GM12874 (cell line): ENCODE data around the gene ORC5.
A peak's percentile ranks its signal among the peaks of the same experiment; 100 is the strongest.

ENCODE experiments used
- CTCF ChIP-seq: IDR thresholded peaks from 2 replicates; pipeline ENCODE4 v1.5.1; 2011; ENCODE audit warnings: low read depth, mild to moderate bottlenecking, control low read depth, low read length, moderate library complexity; ENCODE audit not compliant: insufficient read depth

ORC5 gene

DNA sequence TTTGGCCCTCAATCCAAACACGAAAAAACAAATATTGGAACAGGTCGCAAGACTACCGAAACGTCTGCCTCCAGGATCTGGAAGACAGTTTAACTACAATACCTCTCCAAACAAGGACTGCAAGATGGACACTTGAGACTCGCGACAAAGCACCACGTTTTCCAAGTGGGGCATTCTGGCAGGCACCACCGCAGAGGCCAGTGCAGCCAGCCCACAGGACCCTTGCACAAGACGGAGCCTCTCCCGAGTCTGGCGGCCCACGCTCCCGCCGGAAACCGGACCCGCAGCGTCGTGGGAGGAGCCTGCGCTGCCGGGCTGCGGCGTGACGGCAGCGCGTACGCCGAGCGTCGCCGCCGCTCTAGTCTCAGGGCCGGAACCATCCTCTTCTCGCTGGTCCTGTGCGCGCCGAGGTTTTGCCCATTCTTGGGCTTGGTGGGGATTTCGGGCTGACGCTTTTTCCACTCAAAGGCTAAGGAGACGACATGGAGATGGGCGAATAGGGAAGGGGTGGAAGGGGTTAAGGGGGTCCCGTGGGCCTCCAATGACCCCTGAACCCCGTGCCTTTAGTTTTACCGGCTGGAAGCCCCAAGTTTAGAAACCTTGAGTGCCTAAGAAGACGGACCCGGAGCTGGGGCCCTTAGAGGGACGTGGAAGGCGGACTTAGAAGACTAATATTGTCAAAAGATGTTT, at the start of gene ORC5:
Gene ORC5, minus strand, starts transcription at position 283 of the 690 bp plus-strand sequence. Its CDS starts 109 bp downstream, at position 174.
- TF ChIP-seq CTCF, result no peak

GRCh38 chr7:104255616-104256015, 47.8 kb upstream of the ORC5 start:
- no peak for TF ChIP-seq CTCF

DNA sequence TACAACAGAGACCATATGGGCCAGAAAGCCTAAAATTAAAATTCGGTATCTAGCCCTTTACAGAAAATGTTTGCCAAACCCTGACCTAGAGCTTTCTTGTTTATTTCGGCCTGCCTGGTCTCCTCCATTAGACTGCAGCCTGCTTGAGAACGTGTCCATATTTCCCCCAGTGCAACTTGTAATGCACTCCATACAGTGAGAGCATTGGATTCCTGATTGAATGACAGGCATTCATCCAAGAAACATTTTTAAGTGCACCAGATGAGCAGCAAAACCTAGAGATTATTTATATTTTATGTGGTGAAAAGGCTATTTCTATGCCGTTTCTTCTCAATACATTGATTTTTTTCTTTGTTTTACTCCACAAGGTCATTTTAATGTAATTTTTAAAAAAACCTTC, 47.4 kb upstream of the ORC5 start:
- no peak for TF ChIP-seq CTCF

DNA sequence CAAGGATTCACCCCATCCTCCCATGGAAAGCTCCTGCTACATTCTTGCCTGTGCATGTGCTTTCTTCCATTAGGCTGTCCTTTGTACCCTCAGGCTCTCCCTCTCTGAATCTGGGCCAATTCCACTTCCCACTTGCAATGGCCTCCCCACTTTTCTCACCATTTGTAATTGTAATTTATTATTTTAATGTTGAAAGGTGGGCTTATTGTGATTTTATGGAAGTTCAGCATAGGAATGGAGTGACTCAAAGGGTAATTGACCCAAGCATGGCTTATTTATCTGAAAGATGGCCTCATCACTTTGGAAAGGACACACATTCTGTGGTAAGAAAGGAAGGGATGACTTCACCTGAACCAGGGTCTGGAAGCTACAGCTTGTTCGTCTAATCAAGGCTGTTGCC, 46.9 kb upstream of the ORC5 start:
- TF ChIP-seq CTCF, result no peak

DNA sequence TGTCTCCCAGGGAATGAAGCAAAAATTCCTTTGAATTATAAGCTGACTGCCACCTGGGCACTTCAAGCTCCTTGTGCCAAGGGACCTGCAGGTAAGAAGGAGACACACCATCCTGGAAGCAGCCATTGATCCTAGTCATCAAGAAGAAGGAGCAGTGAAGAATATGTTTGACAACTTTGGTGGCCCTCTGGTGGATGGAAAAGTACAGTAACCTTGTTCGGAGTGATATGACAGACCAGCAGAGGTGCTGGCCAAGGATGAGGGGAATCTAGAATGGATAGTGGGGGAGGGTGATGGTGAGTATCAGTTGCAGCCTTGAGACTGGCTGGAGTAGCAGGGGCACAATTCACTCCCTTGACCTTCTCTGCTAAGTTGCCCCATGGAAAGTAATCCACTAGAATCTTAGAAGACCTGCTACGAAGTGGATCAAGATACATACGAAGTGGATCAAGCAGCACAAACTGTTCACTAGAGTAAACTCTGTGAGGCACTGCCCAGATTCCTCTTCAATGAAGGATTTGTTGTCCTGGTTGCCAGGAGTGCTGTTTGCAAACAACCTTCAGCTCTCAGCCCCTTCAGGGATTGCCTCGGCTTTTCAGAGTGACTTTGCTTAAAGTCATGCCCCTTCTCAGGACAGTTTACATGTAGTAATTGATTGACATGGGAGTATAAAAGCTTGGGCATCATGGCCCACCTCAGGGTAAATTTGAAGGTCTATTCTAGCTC, 44.8 kb upstream of the ORC5 start:
- 0 out of 2 replicates have a peak, but pooled peaks have one; percentile 19 for TF ChIP-seq CTCF

DNA sequence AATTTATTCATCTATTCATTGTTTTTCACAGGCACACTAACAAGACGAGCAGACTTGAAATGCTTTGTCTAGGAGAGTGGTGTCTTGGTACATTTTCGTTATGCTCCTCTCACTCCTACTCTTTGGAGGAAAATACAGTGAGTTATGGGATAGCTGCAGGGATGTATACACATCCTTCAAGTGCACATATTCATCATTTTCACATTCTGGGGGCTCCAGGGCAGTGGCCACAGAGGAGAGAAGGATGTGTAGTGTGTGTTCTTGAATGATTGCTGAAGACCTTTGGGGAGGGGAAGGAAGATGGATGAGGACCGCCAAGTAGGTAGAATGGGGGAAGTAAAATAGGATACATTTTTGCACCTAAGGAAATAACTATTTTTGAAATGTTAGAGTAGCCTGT, 34.8 kb upstream of the ORC5 start:
- no peak for TF ChIP-seq CTCF

- TF ChIP-seq CTCF, result no peak
These were observed 33.9 kb upstream of the ORC5 start for GRCh38 chr7:104241538-104242209.
